NB4 (cell line): ENCODE measurements around the gene NRCAM.

Experiments used
- DNase-seq: peaks from one replicate; pipeline ENCODE4 v3.0.0; 2010; ENCODE audit warnings: low read depth
- H3K4me3 ChIP-seq: one replicate; pipeline ENCODE4 v1.5.1; 2011; ENCODE audit warnings: mild to moderate bottlenecking, low read depth, low read length, moderate library complexity
- CTCF ChIP-seq: IDR thresholded peaks from one replicate; pipeline ENCODE4 v1.5.1; 2012; ENCODE audit warnings: low read depth, low read length
- MAX ChIP-seq: IDR thresholded peaks from 2 replicates; pipeline ENCODE4 v1.6.1; 2011; ENCODE audit warnings: low read depth, low read length
- MYC ChIP-seq: IDR thresholded peaks from 2 replicates; pipeline ENCODE4 v1.6.1; 2011; ENCODE audit warnings: low read depth, low read length
- POLR2A ChIP-seq: IDR thresholded peaks from 2 replicates; pipeline ENCODE4 v1.6.1; 2011; ENCODE audit warnings: mild to moderate bottlenecking; ENCODE audit not compliant: insufficient read length; ENCODE audit errors: extremely low read depth

NRCAM gene

GRCh38 chr7:108231221-108231620 lies 225.0 kb downstream of the NRCAM start:
- DNase-seq: no peak
- TF ChIP-seq POLR2A: no peak
- no peak overlapping the region for H3K4me3 ChIP-seq

DNA sequence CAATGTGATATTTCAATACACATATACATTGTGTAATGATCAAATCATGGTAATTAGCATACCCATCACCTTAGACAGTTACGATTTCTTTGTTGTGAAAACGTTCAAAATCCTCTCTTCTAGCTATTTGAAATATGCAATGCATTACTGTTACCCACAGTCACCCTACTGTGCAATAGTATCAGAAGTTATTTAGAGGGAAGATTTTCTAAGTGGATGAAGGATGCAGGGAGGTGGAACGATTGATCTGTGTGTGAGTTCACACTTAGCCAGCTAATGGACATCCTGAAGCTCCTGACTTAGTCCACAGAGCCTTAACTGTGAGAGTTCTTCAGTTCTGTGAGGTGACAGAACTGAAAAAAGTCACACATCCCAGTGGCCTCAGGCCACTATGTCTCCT lies 228.9 kb downstream of the NRCAM start:
- H3K4me3 ChIP-seq: no peak overlapping the region
- TF ChIP-seq MYC: no peak
- no peak for TF ChIP-seq CTCF
- TF ChIP-seq MAX: no peak
- DNase-seq: no peak

DNA sequence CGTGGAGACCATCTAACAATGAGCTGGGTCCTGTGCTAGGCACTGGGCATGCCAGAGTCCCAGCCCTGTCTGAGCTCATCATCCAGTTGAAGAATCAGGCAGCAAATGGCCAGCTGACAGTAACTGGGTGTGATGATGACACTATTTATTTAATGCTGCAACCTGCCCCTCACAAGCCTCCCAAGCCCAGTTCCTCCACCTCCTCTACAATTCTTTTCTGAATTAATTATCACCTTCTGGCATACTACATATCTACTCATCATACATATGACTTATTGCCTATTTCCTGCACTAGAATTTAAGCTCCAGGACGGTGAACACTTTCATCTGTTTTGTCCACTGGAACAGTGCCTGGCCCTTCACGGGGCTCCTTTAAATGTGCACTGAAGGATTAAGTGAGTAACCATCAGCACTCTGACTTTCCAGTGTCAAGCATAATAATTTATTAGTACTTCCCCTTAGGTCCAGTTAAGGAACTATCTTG lies 229.4 kb downstream of the NRCAM start:
- TF ChIP-seq MAX: no peak
- TF ChIP-seq CTCF: no peak
- TF ChIP-seq POLR2A: no peak
- TF ChIP-seq MYC: no peak

GRCh38 chr7:108225531-108226181 lies 230.6 kb downstream of the NRCAM start:
- H3K4me3 ChIP-seq: no peak overlapping the region
- no peak for DNase-seq
- no peak for TF ChIP-seq MYC
- no peak for TF ChIP-seq MAX
- TF ChIP-seq CTCF: no peak
- no peak for TF ChIP-seq POLR2A

More for the DNA sequence above, 229.4 kb downstream of the NRCAM start:
- no peak overlapping the region for H3K4me3 ChIP-seq
- DNase-seq: no peak

DNA sequence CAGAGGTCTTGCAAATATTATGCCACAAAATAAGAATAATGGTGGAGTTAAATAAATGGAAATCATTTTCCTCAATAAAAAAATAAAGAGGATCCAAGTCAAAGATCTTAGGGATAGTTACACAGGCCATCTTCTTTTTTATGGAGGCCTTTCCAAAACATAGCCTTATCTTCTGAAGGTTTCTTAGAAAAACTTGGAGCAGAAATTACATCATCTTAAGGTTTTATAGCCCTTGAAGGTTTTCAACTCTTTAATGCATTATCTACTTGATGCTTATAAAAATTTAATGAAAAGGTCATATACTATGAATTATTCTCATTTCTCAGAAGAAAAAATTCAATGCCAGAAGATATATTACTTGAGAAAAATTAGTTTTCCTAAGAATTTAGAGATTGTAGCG lies 231.8 kb downstream of the NRCAM start:
- H3K4me3 ChIP-seq: no peak overlapping the region
- TF ChIP-seq MYC (no peak), MAX (no peak), POLR2A (no peak), CTCF (no peak)
- no peak for DNase-seq

GRCh38 chr7:108222236-108222892 lies 233.9 kb downstream of the NRCAM start:
- H3K4me3 ChIP-seq: no peak overlapping the region
- DNase-seq: no peak
- TF ChIP-seq MYC (no peak), CTCF (no peak), MAX (no peak), POLR2A (no peak)
